Neural progenitor cell (in vitro differentiated cells): ENCODE measurements around the gene STK17B.

Experiments
- CTCF ChIP-seq: fragments of 200-600 bp; sonication (generic); IDR thresholded peaks from 2 replicates; pipeline ENCODE4 v1.5.1; 2017; ENCODE audit warnings: antibody characterized with exemption, mild to moderate bottlenecking
- EZH2 ChIP-seq: fragments of 200-600 bp; sonication (generic); IDR thresholded peaks from 2 replicates; pipeline ENCODE4 v1.6.1; 2017; ENCODE audit warnings: antibody characterized with exemption, mild to moderate bottlenecking, moderate library complexity
- EZH2phosphoT487 ChIP-seq: fragments of 200-600 bp; sonication (generic); IDR thresholded peaks from 2 replicates; pipeline ENCODE4 v1.6.1; 2017; ENCODE audit warnings: antibody characterized with exemption

- TF ChIP-seq CTCF (no peak), EZH2 (no peak), EZH2phosphoT487 (no peak)
Observed at GRCh38 chr2:196201229-196202009, 30.0 kb upstream of the STK17B start.
